HG02970 (cell line): ENCODE data around the gene ARHGAP33.
"Not testable (repeated sequence)": the region's sequence is repeated elsewhere in the genome, so short reads cannot be mapped to it uniquely, and the experiment has no call there.

Source experiments
- ATAC-seq: cut with Tn5 transposase; IDR thresholded peaks from one replicate; pipeline ENCODE4 v1.9.1; 2021; ENCODE audit warnings: mild to moderate bottlenecking, moderate library complexity, moderate number of reproducible peaks; ENCODE audit not compliant: unreplicated experiment, low FRiP score

Gene ARHGAP33

GRCh38 chr19:35790981-35791813 lies 15.8 kb downstream of the ARHGAP33 start:
- no peak for ATAC-seq

- no peak for ATAC-seq
These were observed 16.5 kb downstream of the ARHGAP33 start for GRCh38 chr19:35791814-35792279.

- no peak for ATAC-seq
These were observed 16.9 kb downstream of the ARHGAP33 start for GRCh38 chr19:35792312-35792711.

- no peak for ATAC-seq
These were observed 17.5 kb downstream of the ARHGAP33 start for GRCh38 chr19:35792888-35793287.

- no peak for ATAC-seq
These were observed 18.2 kb downstream of the ARHGAP33 start for GRCh38 chr19:35793381-35794165.

GRCh38 chr19:35795564-35795963 lies 20.2 kb downstream of the ARHGAP33 start:
- not testable (repeated sequence) for ATAC-seq

GRCh38 chr19:35796645-35797542 lies 21.5 kb downstream of the ARHGAP33 start:
- ATAC-seq: no peak

- no peak for ATAC-seq
These were observed 22.3 kb downstream of the ARHGAP33 start for GRCh38 chr19:35797663-35798062.

GRCh38 chr19:35801828-35802227 lies 26.5 kb downstream of the ARHGAP33 start:
- ATAC-seq: no peak

GRCh38 chr19:35805526-35806102 lies 30.2 kb downstream of the ARHGAP33 start:
- ATAC-seq: no peak

GRCh38 chr19:35806597-35806996 lies 31.2 kb downstream of the ARHGAP33 start:
- no peak for ATAC-seq

- ATAC-seq: no peak
These were observed 32.3 kb downstream of the ARHGAP33 start for GRCh38 chr19:35807633-35808032.

GRCh38 chr19:35811317-35812219 lies 36.2 kb downstream of the ARHGAP33 start:
- ATAC-seq: no peak

GRCh38 chr19:35812220-35813042 lies 37.1 kb downstream of the ARHGAP33 start, which contains the start of gene PRODH2:
TSS of gene PRODH2 (minus strand) at chr19:35812845. CDS start at chr19:35812805, 40 bp downstream.
- no peak for ATAC-seq

- no peak for ATAC-seq
These were observed 37.9 kb downstream of the ARHGAP33 start for GRCh38 chr19:35813043-35813890.

- ATAC-seq: no peak
These were observed 40.9 kb downstream of the ARHGAP33 start for GRCh38 chr19:35816262-35816661.

- ATAC-seq: no peak
These were observed 41.5 kb downstream of the ARHGAP33 start for GRCh38 chr19:35816846-35817245.
